Endothelial cell of umbilical vein (primary cell): ENCODE results near the gene CLCN6. TPM values are rescaled to one million over a fixed set of nuclear protein-coding genes. Genes with fewer than 3 reads are reported as not detected.

ENCODE experiments used
- BruUV-seq: library from RNA; stranded (reverse); fragments of 400-500 nt; replicated peaks from 2 replicates; lab custom pipeline; 2021; lab: Mats Ljungman, UMichigan
- CTCF ChIA-PET: fragments of 300-600, 350-600 bp; sonication (Branson Sonifier 250); formaldehyde crosslinking; loops from one replicate; lab custom pipeline; 2021; ENCODE audit warnings: antibody characterized with exemption, inconsistent platforms; lab: Charles Lee
- POLR2A ChIA-PET: fragments of 300-600, 350-600 bp; sonication (Branson Sonifier 250); formaldehyde crosslinking; loops from one replicate; lab custom pipeline; 2021; ENCODE audit warnings: antibody characterized with exemption, inconsistent platforms; lab: Charles Lee
- DNase-seq: peaks from one replicate; pipeline ENCODE4 v3.0.0-alpha.2; 2011; ENCODE audit warnings: low read depth, low spot score
- FAIRE-seq: peaks from 2 replicates; lab custom pipeline; 2011; peaks lifted over from hg19 to GRCh38; lab: Jason Lieb, UNC
- H2AFZ ChIP-seq: 2 replicates; pipeline ENCODE4 v1.6.0; 2012; ENCODE audit warnings: low read depth, low read length, control low read depth, inconsistent platforms
- H3K27ac ChIP-seq: 2 replicates; pipeline ENCODE4 v1.5.1; 2011; ENCODE audit warnings: low read depth, mild to moderate bottlenecking, control low read depth, low read length, moderate library complexity; ENCODE audit not compliant: insufficient read depth
- H3K27me3 ChIP-seq, 2 experiments: 2 replicates each; pipeline versions ENCODE4 v1.6.0 to v1.6.1; 2011; ENCODE audit warnings: low read length in 2 of 2, mixed read lengths in 1 of 2; ENCODE audit not compliant: control insufficient read depth in 2 of 2, insufficient read depth in 2 of 2
- H3K36me3 ChIP-seq, 2 experiments: 2 replicates in 1 of 2; 3 replicates in 1 of 2; pipeline ENCODE4 v1.5.1; 2011; ENCODE audit warnings: low read length in 2 of 2, mild to moderate bottlenecking in 1 of 2, moderate library complexity in 1 of 2; ENCODE audit not compliant: control insufficient read depth in 2 of 2, insufficient read depth in 2 of 2; ENCODE audit errors: extremely low read depth in 1 of 2
- H3K4me1 ChIP-seq: 3 replicates; pipeline ENCODE4 v1.5.1; 2011; ENCODE audit warnings: mild to moderate bottlenecking, low read length; ENCODE audit not compliant: control insufficient read depth, insufficient read depth; ENCODE audit errors: extremely low read depth
- H3K4me2 ChIP-seq: 2 replicates; pipeline ENCODE4 v1.6.1; 2011; ENCODE audit warnings: low read length, control low read depth, mixed read lengths; ENCODE audit not compliant: insufficient read depth
- H3K4me3 ChIP-seq, 3 experiments: fragments of 200-600 bp in 1 of 3; sonication (generic), shearing (Covaris generic) in 1 of 3; replicated peaks in 1 of 3; 2 replicates each; pipeline ENCODE4 v1.5.1; 2011 to 2016; ENCODE audit warnings: control low read depth in 3 of 3, low read length in 3 of 3, mild to moderate bottlenecking in 2 of 3, inconsistent platforms in 1 of 3, low read depth in 1 of 3, moderate library complexity in 1 of 3; ENCODE audit not compliant: insufficient read depth in 1 of 3
- H3K79me2 ChIP-seq: 2 replicates; pipeline ENCODE4 v1.6.0; 2012; ENCODE audit warnings: low read length, inconsistent platforms; ENCODE audit not compliant: control insufficient read depth, insufficient read depth
- H3K9ac ChIP-seq: replicated peaks from 2 replicates; pipeline ENCODE3; 2011; ENCODE audit warnings: low read length, control low read depth; ENCODE audit not compliant: insufficient read depth; ENCODE audit errors: extremely low read depth
- H3K9me1 ChIP-seq: replicated peaks from 3 replicates; pipeline ENCODE4 v1.6.0; 2011; ENCODE audit warnings: mild to moderate bottlenecking, low read length; ENCODE audit not compliant: control insufficient read depth, insufficient read depth; ENCODE audit errors: extremely low read depth
- H3K9me3 ChIP-seq: replicated peaks from 2 replicates; pipeline ENCODE4 v1.5.1; 2012; ENCODE audit warnings: low read length, inconsistent platforms; ENCODE audit not compliant: control insufficient read depth, insufficient read depth
- H4K20me1 ChIP-seq: replicated peaks from 2 replicates; pipeline ENCODE3; 2011; ENCODE audit warnings: mild to moderate bottlenecking, low read length; ENCODE audit not compliant: control insufficient read depth, insufficient read depth; ENCODE audit errors: extremely low read depth
- CTCF ChIP-seq, 2 donors: IDR thresholded peaks; 1 replicate in 1 of 2; 2 replicates in 1 of 2; pipeline ENCODE4 v1.5.1; 2011; ENCODE audit warnings: low read length in 2 of 2, mild to moderate bottlenecking in 2 of 2, moderate library complexity in 2 of 2, control low read depth in 1 of 2, inconsistent platforms in 1 of 2, low read depth in 1 of 2; ENCODE audit not compliant: insufficient read depth in 1 of 2; ENCODE audit errors: extremely low read depth in 1 of 2
- POLR2A ChIP-seq: IDR thresholded peaks from 2 replicates; pipeline ENCODE4 v1.6.1; 2012; ENCODE audit warnings: low read depth, mild to moderate bottlenecking, control low read depth, low read length
- POLR2AphosphoS5 ChIP-seq: IDR thresholded peaks from 2 replicates; pipeline ENCODE4 v1.6.1; 2012; ENCODE audit warnings: low read depth, mild to moderate bottlenecking, control low read depth, low read length, moderate library complexity; ENCODE audit not compliant: insufficient read depth
- dilution Hi-C: fragments of 300-500 bp; cut with MboI; formaldehyde crosslinking; loops from one replicate; pipeline ENCODE4 v1.15.0; 2019; ENCODE audit warnings: low sequenced_read_pairs; ENCODE audit not compliant: extremely low pct_ligation_motif_present
- intact Hi-C: fragments of 100-400 bp; cut with micrococcal nuclease; formaldehyde crosslinking; loops from one replicate; pipeline ENCODE4 v1.10.0; 2022
- polyA plus RNA-seq, 4 experiments: library from polyadenylated mRNA; depleted of rRNA in 3 of 4; stranded (reverse) in 3 of 4; unstranded in 1 of 4; fragments of >200 nt; gene quantifications; 2 replicates each; pipeline versions ENCODE4 v1.2.1 to v1.2.3, GENCODE V29; 2011 to 2012; ENCODE audit warnings: missing spikeins in 1 of 4
- total RNA-seq: library from RNA; stranded (reverse); gene quantifications from 2 replicates; pipeline ENCODE4 v1.2.3, GENCODE V29; 2021

CLCN6 gene
- total and polyA plus RNA-seq, 2 donors (not counting 3 experiments of a cell fraction or from before 2014, with no cell fraction given): 20.4 to 41.2 TPM

- no peaks in the 10 kb centered on the region for H4K20me1 ChIP-seq
- no peaks in the 10 kb centered on the region for H3K9me1 ChIP-seq
- TF ChIP-seq POLR2A (no peak), POLR2AphosphoS5 (peak; percentile 15), CTCF (IDR thresholded peaks at IDR 0.05; ENCODE audit: extremely low read depth in 1 of 2, insufficient read depth in 1 of 2, low read depth in 1 of 2, low read length in 2 of 2) (peak; percentile 97 to 100)
- no peak overlapping the region for H3K4me2 ChIP-seq
- no peak overlapping the region for H3K4me3 ChIP-seq
- FAIRE-seq (peak; percentile 85), DNase-seq (peak; percentile 51)
- CTCF ChIA-PET: interaction anchor here (0.5 to 5.2 kb wide), 22 partner anchors 9 to 286 kb away, joined by 3 to 42 read pairs (median 4); partner anchors contain the start of gene NPPA
- H3K27me3 ChIP-seq: no peaks in the 10 kb centered on the region
- intact Hi-C loops: loop anchor here (1.0 to 2.0 kb wide), 3 partner anchors 56 to 128 kb away; no protein-coding TSS in a partner anchor
- H3K79me2 ChIP-seq: no peaks in the 10 kb centered on the region
- H3K27ac ChIP-seq: no peak overlapping the region
- dilution Hi-C loops: no loop called here
- no peak overlapping the region for H2AFZ ChIP-seq
- no peak overlapping the region for H3K9ac ChIP-seq
- H3K4me1 ChIP-seq: peaks cover 7% of the 10 kb centered on the region
- peaks cover 20 to 58% of the 10 kb centered on the region in 2 experiments for H3K36me3 ChIP-seq
- BruUV-seq: no TSS peak
- POLR2A ChIA-PET: interaction anchor here (1.3 kb wide), 1 partner anchor 69 kb away, joined by 11 read pairs; no protein-coding TSS in a partner anchor
- H3K9me3 ChIP-seq: no peaks in the 10 kb centered on the region
Measured at GRCh38 chr1:11838349-11839272, 32.6 kb downstream of the CLCN6 start.
